HCT116 (cell line): ENCODE data around the gene TUB. TPM values are rescaled to one million over a fixed set of nuclear protein-coding genes. Genes with fewer than 3 reads are reported as not detected.

Source experiments
- ATAC-seq: fragments of 200-7000 bp; cut with Tn5 transposase; 2 replicates; pipeline ENCODE4 v1.9.1; 2020; ENCODE audit warnings: mild to moderate bottlenecking, moderate library complexity
- BruUV-seq: library from RNA; stranded (reverse); fragments of 400-500 nt; replicated peaks from 2 replicates; lab custom pipeline; 2021; lab: Mats Ljungman, UMichigan
- CTCF ChIA-PET: fragments of 300-600 bp; sonication (Branson Sonifier 250); formaldehyde crosslinking; loops from one replicate; lab custom pipeline; 2021; ENCODE audit warnings: antibody characterized with exemption; lab: Charles Lee
- POLR2A ChIA-PET: fragments of 300-600, 350-600 bp; sonication (Branson Sonifier 250); formaldehyde crosslinking; loops from one replicate; lab custom pipeline; 2021; ENCODE audit warnings: antibody characterized with exemption; lab: Charles Lee
- RAD21 ChIA-PET, 2 experiments: fragments of 300-600 bp; sonication (Branson Sonifier 250); formaldehyde crosslinking; loops; one replicate each; lab custom pipeline; 2023; ENCODE audit warnings: low total read pairs in 2 of 2; ENCODE audit not compliant: uncharacterized antibody in 2 of 2, unreplicated experiment in 2 of 2, low non-redundant PET in 1 of 2; lab: Charles Lee
- DNase-seq: peaks from one replicate; pipeline ENCODE4 v3.0.0-alpha.2; 2010; ENCODE audit warnings: low read depth, low spot score
- H2AFZ ChIP-seq: fragments of 200-600 bp; shearing (Covaris generic), sonication (generic); 2 replicates; pipeline ENCODE4 v1.6.1; 2017; ENCODE audit warnings: low read depth, mixed run types, mixed read lengths, antibody characterized with exemption, low read length; ENCODE audit not compliant: poor library complexity, severe bottlenecking
- H3K27ac ChIP-seq: 2 replicates; pipeline ENCODE4 v1.5.1; 2012; ENCODE audit warnings: low read depth, low read length
- H3K27me3 ChIP-seq: fragments of 200-600 bp; sonication (generic); 2 replicates; pipeline ENCODE4 v1.6.1; 2016; ENCODE audit warnings: mixed run types, low read length, mixed read lengths; ENCODE audit not compliant: insufficient read depth
- H3K36me3 ChIP-seq, 2 experiments: fragments of 200-500 bp in 1 of 2; fragments of 200-600 bp in 1 of 2; sonication (Bioruptor generic) in 1 of 2; sonication (generic) in 1 of 2; 2 replicates each; pipeline versions ENCODE4 v1.5.1 to v1.6.1; 2014 to 2016; ENCODE audit warnings: low read length in 2 of 2, inconsistent platforms in 1 of 2, mixed read lengths in 1 of 2, mixed run types in 1 of 2; ENCODE audit not compliant: insufficient read depth in 2 of 2, control insufficient read depth in 1 of 2
- H3K4me1 ChIP-seq, 2 experiments: fragments of 200-600 bp in 1 of 2; sonication (generic) in 1 of 2; 2 replicates each; pipeline versions ENCODE4 v1.5.1 to v1.6.1; 2012 to 2017; ENCODE audit warnings: low read length in 2 of 2, inconsistent platforms in 1 of 2, mild to moderate bottlenecking in 1 of 2, mixed read lengths in 1 of 2, mixed run types in 1 of 2, moderate library complexity in 1 of 2; ENCODE audit not compliant: insufficient read depth in 2 of 2, control insufficient read depth in 1 of 2
- H3K4me2 ChIP-seq: fragments of 200-600 bp; sonication (generic); 2 replicates; pipeline ENCODE4 v1.6.1; 2017; ENCODE audit warnings: mixed run types, low read length, mixed read lengths
- H3K4me3 ChIP-seq, 2 experiments: fragments of 200-600 bp in 1 of 2; sonication (generic) in 1 of 2; replicated peaks in 1 of 2; 2 replicates each; pipeline ENCODE4 v1.5.1; 2011 to 2016; ENCODE audit warnings: low read length in 2 of 2, control low read depth in 1 of 2, low read depth in 1 of 2, mild to moderate bottlenecking in 1 of 2, mixed read lengths in 1 of 2, mixed run types in 1 of 2
- H3K79me2 ChIP-seq: fragments of 200-600 bp; sonication (generic); 2 replicates; pipeline ENCODE4 v1.6.1; 2017; ENCODE audit warnings: mild to moderate bottlenecking, mixed run types, low read length, moderate library complexity, mixed read lengths; ENCODE audit not compliant: insufficient read depth
- H3K9ac ChIP-seq: fragments of 200-600 bp; sonication (generic); 2 replicates; pipeline ENCODE4 v1.6.1; 2016; ENCODE audit warnings: low read length, mixed read lengths
- H3K9me2 ChIP-seq: fragments of 200-600 bp; sonication (generic), shearing (Covaris generic); 2 replicates; pipeline ENCODE4 v1.6.1; 2017; ENCODE audit warnings: mixed run types, mild to moderate bottlenecking, moderate library complexity; ENCODE audit not compliant: insufficient read depth
- H3K9me3 ChIP-seq, 2 experiments: fragments of 200-500 bp in 1 of 2; fragments of 200-600 bp in 1 of 2; sonication (Bioruptor generic) in 1 of 2; sonication (generic) in 1 of 2; 2 replicates each; pipeline ENCODE4 v1.6.1; 2014 to 2017; ENCODE audit warnings: low read length in 2 of 2, mixed read lengths in 2 of 2, inconsistent platforms in 1 of 2, low read depth in 1 of 2, mild to moderate bottlenecking in 1 of 2, mixed run types in 1 of 2, moderate library complexity in 1 of 2; ENCODE audit not compliant: control insufficient read depth in 1 of 2, insufficient read depth in 1 of 2
- H4K20me1 ChIP-seq: fragments of 200-600 bp; sonication (generic), shearing (Covaris generic); 2 replicates; pipeline ENCODE4 v1.6.1; 2017; ENCODE audit warnings: mixed run types, mild to moderate bottlenecking, moderate library complexity; ENCODE audit not compliant: insufficient read depth
- CBX3 ChIP-seq: IDR thresholded peaks from 2 replicates; pipeline ENCODE4 v1.6.1; 2012; ENCODE audit warnings: low read depth
- EGR1 ChIP-seq: IDR thresholded peaks from 2 replicates; pipeline ENCODE4 v1.6.1; 2012; ENCODE audit warnings: low read depth
- ELF1 ChIP-seq: IDR thresholded peaks from 2 replicates; pipeline ENCODE4 v1.6.1; 2012; ENCODE audit warnings: low read depth, borderline replicate concordance
- EZH2 ChIP-seq: fragments of 200-600 bp; sonication (generic); IDR thresholded peaks from 2 replicates; pipeline ENCODE4 v1.6.1; 2017; ENCODE audit warnings: antibody characterized with exemption, mixed run types
- EZH2phosphoT487 ChIP-seq: fragments of 200-600 bp; IDR thresholded peaks from 2 replicates; pipeline ENCODE4 v1.6.1; 2018; ENCODE audit warnings: antibody characterized with exemption, borderline replicate concordance
- JUND ChIP-seq: IDR thresholded peaks from 2 replicates; pipeline ENCODE4 v1.6.1; 2012
- POLR2A ChIP-seq: IDR thresholded peaks from 2 replicates; pipeline ENCODE4 v1.7.0; 2011; ENCODE audit warnings: borderline replicate concordance; ENCODE audit not compliant: insufficient read depth, insufficient read length; ENCODE audit errors: extremely low read depth
- RAD21 ChIP-seq: IDR thresholded peaks from 2 replicates; pipeline ENCODE4 v1.6.1; 2012; ENCODE audit warnings: low read depth, mild to moderate bottlenecking
- REST ChIP-seq: IDR thresholded peaks from 2 replicates; pipeline ENCODE4 v1.6.1; 2012; ENCODE audit warnings: low read depth
- SIN3A ChIP-seq: IDR thresholded peaks from 2 replicates; pipeline ENCODE4 v1.6.1; 2012; ENCODE audit warnings: low read depth
- SP1 ChIP-seq: IDR thresholded peaks from 2 replicates; pipeline ENCODE4 v1.6.1; 2012; ENCODE audit warnings: low read depth
- TCF7L2 ChIP-seq: IDR thresholded peaks from 2 replicates; pipeline ENCODE4 v1.7.0; 2011; ENCODE audit warnings: borderline replicate concordance, inconsistent platforms; ENCODE audit not compliant: insufficient read depth, insufficient read length; ENCODE audit errors: extremely low read depth
- YY1 ChIP-seq: IDR thresholded peaks from 2 replicates; pipeline ENCODE4 v1.6.1; 2011; ENCODE audit warnings: low read length, low read depth, moderate library complexity, mild to moderate bottlenecking; ENCODE audit not compliant: insufficient replicate concordance; ENCODE audit errors: extremely low read depth
- ZBTB33 ChIP-seq: IDR thresholded peaks from 2 replicates; pipeline ENCODE4 v1.6.1; 2011; ENCODE audit warnings: mild to moderate bottlenecking, low read length, moderate library complexity; ENCODE audit not compliant: insufficient replicate concordance; ENCODE audit errors: extremely low read depth
- intact Hi-C: fragments of 100-400 bp; cut with micrococcal nuclease; formaldehyde crosslinking; loops from 2 replicates; pipeline ENCODE4 v1.10.0; 2022
- total RNA-seq: library from RNA; stranded (reverse); gene quantifications from one replicate; pipeline ENCODE4 v1.2.1, GENCODE V29; 2021; ENCODE audit not compliant: unreplicated experiment

Gene TUB
- total RNA-seq, 1 experiment from 2014 or later: 0.02 TPM

GRCh38 chr11:8068605-8069221, 12.3 kb upstream of the TUB start:
- no peaks in the 10 kb centered on the region for H3K9me3 ChIP-seq
- no peaks in the 10 kb centered on the region for H3K79me2 ChIP-seq
- H3K4me2 ChIP-seq: peak overlapping the region; percentile 55
- intact Hi-C loops: no loop called here
- POLR2A ChIA-PET: no interaction called here
- BruUV-seq: no TSS peak
- peak overlapping the region; percentile 16; the same call in 1 of the 2 replicates for H3K27ac ChIP-seq
- H3K36me3 ChIP-seq: no peaks in the 10 kb centered on the region
- H3K4me1 ChIP-seq: peaks cover 14 to 15% of the 10 kb centered on the region in 2 experiments
- CTCF ChIA-PET: interaction anchor here (1.2 to 1.7 kb wide), 2 partner anchors 36 to 62 kb away, joined by 3 to 7 read pairs; no protein-coding TSS in a partner anchor
- ATAC-seq: peak; percentile 75
- H3K9me2 ChIP-seq: no peaks in the 10 kb centered on the region
- TF ChIP-seq EGR1: no peak
- 0 out of 2 replicates have a peak, but pooled peaks have one; percentile 18 for TF ChIP-seq SP1
- TF ChIP-seq RAD21: no peak
- no peaks in the 10 kb centered on the region for H4K20me1 ChIP-seq
- H3K27me3 ChIP-seq: no peaks in the 10 kb centered on the region
- H3K4me3 ChIP-seq: peak overlapping the region in 1 of 2 experiments; percentile 5; a peak in 2 of 4 replicates
- DNase-seq: no peak
- H2AFZ ChIP-seq: peak overlapping the region; percentile 42
- RAD21 ChIA-PET: no interaction called here
- H3K9ac ChIP-seq: 0 out of 2 replicates have a peak overlapping the region, but pooled peaks have one; percentile 3

- BruUV-seq: no TSS peak
- no peak overlapping the region for H2AFZ ChIP-seq
- no peaks in the 10 kb centered on the region for H3K27me3 ChIP-seq
- DNase-seq (no peak), ATAC-seq (no peak)
- H3K27ac ChIP-seq: no peak overlapping the region
- ChIA-PET RAD21 (no interaction called here), CTCF (interaction anchor here (1.2 kb wide), 1 partner anchor 37 kb away, joined by 3 read pairs; no protein-coding TSS in a partner anchor), POLR2A (no interaction called here)
- H3K4me2 ChIP-seq: no peak overlapping the region
- intact Hi-C loops: loop anchor here (1.0 kb wide), 2 partner anchors 36 to 63 kb away; no protein-coding TSS in a partner anchor
- H4K20me1 ChIP-seq: no peaks in the 10 kb centered on the region
- H3K4me3 ChIP-seq: no peak overlapping the region
- no peaks in the 10 kb centered on the region for H3K79me2 ChIP-seq
- no peaks in the 10 kb centered on the region for H3K36me3 ChIP-seq
- H3K9me2 ChIP-seq: no peaks in the 10 kb centered on the region
- H3K4me1 ChIP-seq: peaks cover 14 to 15% of the 10 kb centered on the region in 2 experiments
- H3K9ac ChIP-seq: no peak overlapping the region
- no peaks in the 10 kb centered on the region for H3K9me3 ChIP-seq
- TF ChIP-seq CBX3 (no peak), REST (no peak), POLR2A (no peak), YY1 (no peak), EZH2phosphoT487 (no peak), TCF7L2 (no peak), SP1 (no peak), EZH2 (no peak), ELF1 (no peak), SIN3A (no peak), ZBTB33 (no peak), EGR1 (no peak), JUND (no peak)
Observed at GRCh38 chr11:8069771-8070170, 11.2 kb upstream of the TUB start.
